SK-N-SH (cell line): ENCODE data around the gene AHCYL2. TPM values are rescaled to one million over a fixed set of nuclear protein-coding genes. Genes with fewer than 3 reads are reported as not detected.

Experiments used
- CTCF ChIA-PET: fragments of 300-600, 350-600 bp; formaldehyde crosslinking; extraction: SDS; loops from one replicate; lab custom pipeline; 2021; lab: Yijun Ruan, JAX
- POLR2A ChIA-PET: fragments of 350-600 bp; sonication (Branson Sonifier 250); formaldehyde crosslinking; extraction: SDS; loops from one replicate; lab custom pipeline; 2020; ENCODE audit warnings: antibody characterized with exemption, inconsistent platforms; lab: Yijun Ruan, JAX
- DNase-seq: peaks from one replicate; pipeline ENCODE4 v3.0.0; 2012
- H2AFZ ChIP-seq: fragments of 200-600 bp; sonication (generic); 2 replicates; pipeline ENCODE4 v1.8.1; 2016; ENCODE audit warnings: antibody characterized with exemption, mild to moderate bottlenecking, low read depth
- H3F3A ChIP-seq: fragments of 200-600 bp; sonication (generic); replicated peaks from 2 replicates; pipeline ENCODE3; 2016; ENCODE audit warnings: antibody characterized with exemption, mild to moderate bottlenecking; ENCODE audit not compliant: insufficient read depth
- H3K27ac ChIP-seq, 2 experiments: fragments of 200-500 bp in 1 of 2; fragments of 200-600 bp in 1 of 2; sonication (Bioruptor generic) in 1 of 2; sonication (generic), shearing (Covaris generic) in 1 of 2; 2 replicates each; pipeline versions ENCODE4 v1.5.1 to v1.6.1; 2014 to 2016; ENCODE audit warnings: low read depth in 2 of 2, inconsistent platforms in 1 of 2, low read length in 1 of 2, mild to moderate bottlenecking in 1 of 2, mixed read lengths in 1 of 2
- H3K27me3 ChIP-seq: fragments of 200-600 bp; sonication (generic), shearing (Covaris generic); 2 replicates; pipeline ENCODE4 v1.6.1; 2016; ENCODE audit warnings: mixed run types; ENCODE audit not compliant: insufficient read depth
- H3K36me3 ChIP-seq, 2 experiments: fragments of 200-500 bp in 1 of 2; fragments of 200-600 bp in 1 of 2; sonication (Bioruptor generic) in 1 of 2; sonication (generic) in 1 of 2; replicated peaks in 1 of 2; 2 replicates each; pipeline versions ENCODE3 to v1.5.1; 2014 to 2016; ENCODE audit warnings: low read length in 1 of 2, mild to moderate bottlenecking in 1 of 2; ENCODE audit not compliant: insufficient read depth in 2 of 2, control insufficient read depth in 1 of 2
- H3K4me1 ChIP-seq, 2 experiments: fragments of 200-500 bp in 1 of 2; fragments of 200-600 bp in 1 of 2; sonication (Bioruptor generic) in 1 of 2; sonication (generic), shearing (Covaris generic) in 1 of 2; 2 replicates each; pipeline versions ENCODE4 v1.5.1 to v1.6.1; 2014 to 2016; ENCODE audit warnings: low read depth in 1 of 2, low read length in 1 of 2, mixed run types in 1 of 2; ENCODE audit not compliant: insufficient read depth in 2 of 2, control insufficient read depth in 1 of 2
- H3K4me2 ChIP-seq: fragments of 200-600 bp; sonication (generic), shearing (Covaris generic); 2 replicates; pipeline ENCODE4 v1.6.1; 2017; ENCODE audit warnings: mixed run types
- H3K4me3 ChIP-seq, 2 experiments: fragments of 200-500 bp in 1 of 2; fragments of 200-600 bp in 1 of 2; sonication (Bioruptor generic) in 1 of 2; sonication (generic), shearing (Covaris generic) in 1 of 2; 2 replicates each; pipeline versions ENCODE4 v1.5.1 to v1.8.1; 2014 to 2016; ENCODE audit warnings: low read depth in 2 of 2, inconsistent platforms in 1 of 2, low read length in 1 of 2, mild to moderate bottlenecking in 1 of 2, mixed read lengths in 1 of 2, moderate library complexity in 1 of 2
- H3K79me2 ChIP-seq: fragments of 200-600 bp; sonication (generic); 2 replicates; pipeline ENCODE4 v1.8.1; 2017; ENCODE audit warnings: mild to moderate bottlenecking; ENCODE audit not compliant: insufficient read depth
- H3K9ac ChIP-seq: fragments of 200-600 bp; sonication (generic); 2 replicates; pipeline ENCODE4 v1.6.1; 2017; ENCODE audit warnings: mixed run types
- H3K9me2 ChIP-seq: fragments of 200-600 bp; sonication (generic); 2 replicates; pipeline ENCODE4 v1.6.1; 2017; ENCODE audit warnings: mixed run types
- H3K9me3 ChIP-seq: fragments of 200-600 bp; sonication (generic); 2 replicates; pipeline ENCODE4 v1.6.1; 2017; ENCODE audit warnings: mixed run types, mild to moderate bottlenecking, moderate library complexity
- H4K20me1 ChIP-seq: fragments of 200-600 bp; sonication (generic); 2 replicates; pipeline ENCODE4 v1.6.1; 2017; ENCODE audit warnings: mild to moderate bottlenecking, mixed run types; ENCODE audit not compliant: insufficient read depth
- CHD2 ChIP-seq: fragments of 150-350 bp; IDR thresholded peaks from 2 replicates; pipeline ENCODE4 v1.6.1; 2018; ENCODE audit warnings: low read length; ENCODE audit not compliant: partially characterized antibody
- ELF1 ChIP-seq: IDR thresholded peaks from 2 replicates; pipeline ENCODE4 v1.4.0; 2012
- JUND ChIP-seq: IDR thresholded peaks from 2 replicates; pipeline ENCODE4 v1.4.0; 2012
- MEF2A ChIP-seq: IDR thresholded peaks from 2 replicates; pipeline ENCODE4 v1.4.0; 2012; ENCODE audit warnings: low read depth, borderline replicate concordance
- NRF1 ChIP-seq: IDR thresholded peaks from 2 replicates; pipeline ENCODE4 v1.6.1; 2012; ENCODE audit warnings: low read depth, mild to moderate bottlenecking, low read length
- RFX5 ChIP-seq: IDR thresholded peaks from 2 replicates; pipeline ENCODE4 v1.6.1; 2012; ENCODE audit warnings: mild to moderate bottlenecking, improper control_type of control experiment, low read length
- SIN3A ChIP-seq: IDR thresholded peaks from 2 replicates; pipeline ENCODE4 v1.6.1; 2012; ENCODE audit warnings: low read depth, mild to moderate bottlenecking, low read length, moderate library complexity, borderline replicate concordance
- TAF1 ChIP-seq: IDR thresholded peaks from 2 replicates; pipeline ENCODE4 v1.6.1; 2012; ENCODE audit warnings: low read depth, mild to moderate bottlenecking, low read length, moderate library complexity, borderline replicate concordance
- TCF12 ChIP-seq: IDR thresholded peaks from 2 replicates; pipeline ENCODE4 v1.4.0; 2012
- WGBS: methylation state at CpG from one replicate; pipeline ENCODE4 v1.1.6; 2017; ENCODE audit warnings: low lambda C conversion rate; 5-methylcytosine and 5-hydroxymethylcytosine counted together
- polyA plus RNA-seq, 3 experiments: library from polyadenylated mRNA; depleted of rRNA; stranded (reverse); fragments of >200 nt; gene quantifications; 2 replicates each; pipeline ENCODE4 v1.2.3, GENCODE V29; 2012
- TF ChIP-seq, protein P1 (sequence below): IDR thresholded peaks from 2 replicates; pipeline ENCODE4 v1.4.0; 2012; ENCODE audit warnings: low read depth, borderline replicate concordance
- TF ChIP-seq, protein P2 (sequence below): IDR thresholded peaks from 2 replicates; pipeline ENCODE4 v1.4.0; 2012; ENCODE audit warnings: low read depth, borderline replicate concordance

The AHCYL2 gene
- polyA plus RNA-seq, 1 of the 3 experiments (the other 2 are of a cell fraction): 20.4 TPM

DNA sequence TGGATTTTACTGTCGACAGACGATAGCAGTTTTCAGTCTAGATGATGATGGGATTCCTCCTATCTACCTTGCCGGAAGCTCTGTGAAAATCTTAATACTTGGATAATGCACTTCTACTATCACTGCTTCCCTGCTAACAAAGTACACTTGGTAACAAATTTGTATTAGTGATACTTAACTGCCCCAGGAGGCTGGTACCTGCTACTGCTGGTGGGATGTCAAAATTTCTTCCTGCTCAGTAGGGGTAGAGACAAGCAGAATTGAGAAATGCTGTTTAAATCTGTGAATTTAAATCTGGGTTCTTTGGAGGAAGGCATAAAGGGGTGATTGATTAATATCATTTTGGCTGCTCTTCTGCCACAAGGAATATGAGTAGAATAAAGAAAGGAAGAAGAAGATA lies 109.6 kb downstream of the AHCYL2 start (continued):
- TF ChIP-seq, protein P1, sequence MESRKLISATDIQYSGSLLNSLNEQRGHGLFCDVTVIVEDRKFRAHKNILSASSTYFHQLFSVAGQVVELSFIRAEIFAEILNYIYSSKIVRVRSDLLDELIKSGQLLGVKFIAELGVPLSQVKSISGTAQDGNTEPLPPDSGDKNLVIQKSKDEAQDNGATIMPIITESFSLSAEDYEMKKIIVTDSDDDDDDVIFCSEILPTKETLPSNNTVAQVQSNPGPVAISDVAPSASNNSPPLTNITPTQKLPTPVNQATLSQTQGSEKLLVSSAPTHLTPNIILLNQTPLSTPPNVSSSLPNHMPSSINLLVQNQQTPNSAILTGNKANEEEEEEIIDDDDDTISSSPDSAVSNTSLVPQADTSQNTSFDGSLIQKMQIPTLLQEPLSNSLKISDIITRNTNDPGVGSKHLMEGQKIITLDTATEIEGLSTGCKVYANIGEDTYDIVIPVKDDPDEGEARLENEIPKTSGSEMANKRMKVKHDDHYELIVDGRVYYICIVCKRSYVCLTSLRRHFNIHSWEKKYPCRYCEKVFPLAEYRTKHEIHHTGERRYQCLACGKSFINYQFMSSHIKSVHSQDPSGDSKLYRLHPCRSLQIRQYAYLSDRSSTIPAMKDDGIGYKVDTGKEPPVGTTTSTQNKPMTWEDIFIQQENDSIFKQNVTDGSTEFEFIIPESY: no peak
- TF ChIP-seq MEF2A: no peak
- TF ChIP-seq, protein P2, sequence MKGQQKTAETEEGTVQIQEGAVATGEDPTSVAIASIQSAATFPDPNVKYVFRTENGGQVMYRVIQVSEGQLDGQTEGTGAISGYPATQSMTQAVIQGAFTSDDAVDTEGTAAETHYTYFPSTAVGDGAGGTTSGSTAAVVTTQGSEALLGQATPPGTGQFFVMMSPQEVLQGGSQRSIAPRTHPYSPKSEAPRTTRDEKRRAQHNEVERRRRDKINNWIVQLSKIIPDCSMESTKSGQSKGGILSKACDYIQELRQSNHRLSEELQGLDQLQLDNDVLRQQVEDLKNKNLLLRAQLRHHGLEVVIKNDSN: no peak
- no peak for TF ChIP-seq SIN3A
- TF ChIP-seq JUND: no peak
- TF ChIP-seq ELF1: no peak
- TF ChIP-seq, all 33 proteins: peak for 0

DNA sequence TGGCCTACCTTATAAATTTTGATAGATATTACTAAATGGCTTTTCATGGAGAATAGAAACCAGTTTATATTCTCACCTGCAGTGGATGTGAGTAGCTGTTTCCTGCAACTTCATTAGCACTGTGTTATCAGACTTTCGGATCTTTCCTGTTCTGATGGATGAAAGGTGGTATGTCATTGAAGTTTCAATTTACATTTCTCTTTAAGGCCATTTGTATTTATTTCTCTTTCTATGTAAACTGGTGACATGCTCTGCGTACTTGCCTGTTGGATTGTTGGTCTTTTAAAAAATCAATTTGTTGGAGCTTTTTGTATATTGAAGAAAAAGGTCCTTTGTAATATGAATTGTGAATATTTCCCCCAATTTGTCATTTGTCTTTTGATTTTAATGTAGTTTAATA lies 113.6 kb downstream of the AHCYL2 start:
- Histone ChIP-seq H3K36me3 (no peaks in the 10 kb centered on the region), H3K4me2 (no peak overlapping the region), H3K27ac (no peak overlapping the region), H3K9ac (no peak overlapping the region), H4K20me1 (no peaks in the 10 kb centered on the region), H3F3A (no peaks in the 10 kb centered on the region), H3K9me2 (no peaks in the 10 kb centered on the region), H3K4me1 (no peaks in the 10 kb centered on the region), H3K79me2 (no peaks in the 10 kb centered on the region), H2AFZ (no peak overlapping the region), H3K27me3 (no peaks in the 10 kb centered on the region), H3K9me3 (no peaks in the 10 kb centered on the region), H3K4me3 (no peak overlapping the region)
- POLR2A ChIA-PET: no interaction called here
- CTCF ChIA-PET: interaction anchor here (0.8 to 8.2 kb wide), 8 partner anchors 9 to 305 kb away, joined by 3 to 89 read pairs (median 4); no protein-coding TSS in a partner anchor
- TF ChIP-seq TAF1 (no peak), TCF12 (no peak), RFX5 (no peak), CHD2 (no peak)
- no peak for DNase-seq
- 94% methylated on average over 2 of the region's 2 CpGs for WGBS

DNA sequence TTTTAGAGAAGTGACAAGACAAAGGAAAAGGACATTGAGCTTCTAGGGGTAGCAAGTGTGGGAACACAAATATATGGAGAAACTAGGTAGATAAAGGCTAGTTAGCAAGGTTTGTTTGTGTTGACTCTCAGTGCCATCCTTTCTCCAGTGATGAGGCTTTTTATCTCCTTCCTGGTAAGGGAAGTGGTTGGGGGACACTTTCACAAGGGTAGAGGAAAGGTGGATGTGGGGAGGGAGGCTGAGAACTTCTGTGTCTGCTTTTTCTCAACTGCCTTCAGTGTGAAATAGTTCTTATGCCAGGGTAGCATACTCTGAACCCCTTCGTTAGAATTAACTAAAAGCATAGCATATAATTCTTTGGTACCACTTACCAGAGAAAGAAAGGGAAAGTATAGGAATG lies 116.4 kb downstream of the AHCYL2 start:
- H3K4me2 ChIP-seq: no peak overlapping the region
- no peaks in the 10 kb centered on the region for H3F3A ChIP-seq
- no peak overlapping the region for H3K9ac ChIP-seq
- no peaks in the 10 kb centered on the region for H3K79me2 ChIP-seq
- H3K9me3 ChIP-seq: no peaks in the 10 kb centered on the region
- TF ChIP-seq NRF1: no peak
- TF ChIP-seq, protein P1: no peak
- DNase-seq: no peak
- H4K20me1 ChIP-seq: no peaks in the 10 kb centered on the region
- no peak overlapping the region for H2AFZ ChIP-seq
- H3K4me1 ChIP-seq: peaks cover 0 to 6% of the 10 kb centered on the region in 2 experiments; a peak in 1 of 4 replicates
- no peaks in the 10 kb centered on the region for H3K27me3 ChIP-seq
- H3K9me2 ChIP-seq: no peaks in the 10 kb centered on the region
- 86% methylated on average over 1 of the region's 1 CpG for WGBS
- H3K36me3 ChIP-seq: no peaks in the 10 kb centered on the region
- H3K27ac ChIP-seq: no peak overlapping the region
- POLR2A ChIA-PET: no interaction called here
- no peak overlapping the region for H3K4me3 ChIP-seq
- CTCF ChIA-PET: interaction anchor here (0.9 to 8.2 kb wide), 8 partner anchors 9 to 294 kb away, joined by 3 to 89 read pairs (median 4); no protein-coding TSS in a partner anchor
